HG03439 (cell line): ENCODE data around the gene PPP6R3.

Experiments
- ATAC-seq: cut with Tn5 transposase; IDR thresholded peaks from one replicate; pipeline ENCODE4 v1.9.1; 2021; ENCODE audit warnings: mild to moderate bottlenecking, moderate library complexity; ENCODE audit not compliant: unreplicated experiment

Gene PPP6R3

GRCh38 chr11:68646832-68647231 is 186.3 kb downstream of the PPP6R3 start:
- no peak for ATAC-seq

GRCh38 chr11:68649851-68650555 is 189.5 kb downstream of the PPP6R3 start:
- no peak for ATAC-seq

- no peak for ATAC-seq
Observed at GRCh38 chr11:68650801-68651200, 190.2 kb downstream of the PPP6R3 start.

GRCh38 chr11:68651208-68651984 is 190.8 kb downstream of the PPP6R3 start:
- no peak for ATAC-seq

- ATAC-seq, result no peak
Observed at GRCh38 chr11:68651985-68652682, 191.6 kb downstream of the PPP6R3 start.

GRCh38 chr11:68652683-68653156 is 192.2 kb downstream of the PPP6R3 start:
- no peak for ATAC-seq

GRCh38 chr11:68653486-68654430 is 193.2 kb downstream of the PPP6R3 start:
- ATAC-seq, result no peak

GRCh38 chr11:68654978-68655377 is 194.4 kb downstream of the PPP6R3 start:
- no peak for ATAC-seq

- no peak for ATAC-seq
Observed at GRCh38 chr11:68655406-68655805, 194.9 kb downstream of the PPP6R3 start.

GRCh38 chr11:68655806-68656205 is 195.3 kb downstream of the PPP6R3 start:
- ATAC-seq, result no peak

- no peak for ATAC-seq
Observed at GRCh38 chr11:68657021-68657780, 196.6 kb downstream of the PPP6R3 start.

GRCh38 chr11:68658097-68658496 is 197.5 kb downstream of the PPP6R3 start:
- no peak for ATAC-seq

GRCh38 chr11:68658661-68659060 is 198.1 kb downstream of the PPP6R3 start:
- no peak for ATAC-seq

GRCh38 chr11:68659158-68659921 is 198.8 kb downstream of the PPP6R3 start:
- no peak for ATAC-seq

GRCh38 chr11:68660066-68660810 is 199.7 kb downstream of the PPP6R3 start:
- ATAC-seq, result no peak

GRCh38 chr11:68661014-68661413 is 200.5 kb downstream of the PPP6R3 start:
- ATAC-seq, result no peak

- ATAC-seq, result no peak
Observed at GRCh38 chr11:68661697-68662603, 201.4 kb downstream of the PPP6R3 start.
